ENCODE results near the gene FRMD5.
"Not testable (repeated sequence)": the region's sequence is repeated elsewhere in the genome, so short reads cannot be mapped to it uniquely, and the experiment has no call there.

Gene FRMD5

GRCh38 chr15:44038755-44039191, 156.3 kb downstream of the FRMD5 start:
- 81% methylated on average over 6 of the region's 8 CpGs for WGBS (ENCODE audit: insufficient coverage)
- no peak overlapping the region for H3K27ac ChIP-seq (ENCODE audit: insufficient read depth in 1 of 2, low read depth in 1 of 2, low read length in 2 of 2, poor library complexity in 1 of 2, severe bottlenecking in 2 of 2)
- POLR2A ChIA-PET: interaction anchor here (0.6 kb wide), 1 partner anchor 81 kb away, joined by 3 read pairs; no protein-coding TSS in a partner anchor
- no peaks in the 10 kb centered on the region for H3K4me1 ChIP-seq (ENCODE audit: control extremely low read depth in 1 of 4, control insufficient read depth in 4 of 4, insufficient read depth in 4 of 4, low read length in 3 of 4)
- DNase-seq: no peak
- H3K27me3 ChIP-seq (replicated peaks in 2 of 5; ENCODE audit: control insufficient read depth in 4 of 5, insufficient read depth in 5 of 5, low read length in 4 of 5): peaks cover 0 to 8% (median 0%) of the 10 kb centered on the region in 5 experiments
- H3K9me3 ChIP-seq (ENCODE audit: control extremely low read depth in 1 of 5, control insufficient read depth in 4 of 5, insufficient read depth in 2 of 5, low read depth in 1 of 5, low read length in 4 of 5): no peaks in the 10 kb centered on the region
- CTCF ChIA-PET: interaction anchor here (0.9 kb wide), 1 partner anchor 15 kb away, joined by 3 read pairs; no protein-coding TSS in a partner anchor
- no peak overlapping the region for H3K4me3 ChIP-seq (ENCODE audit: control insufficient read depth in 1 of 7, extremely low read depth in 1 of 7, insufficient read depth in 4 of 7, low read depth in 2 of 7, low read length in 6 of 7)
- H3K36me3 ChIP-seq (ENCODE audit: control insufficient read depth in 4 of 4, insufficient read depth in 4 of 4, low read length in 3 of 4): no peaks in the 10 kb centered on the region

- Histone ChIP-seq H3K27ac (ENCODE audit: insufficient read depth in 1 of 2, low read depth in 1 of 2, low read length in 2 of 2, poor library complexity in 1 of 2, severe bottlenecking in 2 of 2) (no peak overlapping the region), H3K27me3 (replicated peaks in 2 of 5; ENCODE audit: control insufficient read depth in 4 of 5, insufficient read depth in 5 of 5, low read length in 4 of 5) (peaks cover 0 to 8% (median 0%) of the 10 kb centered on the region in 5 experiments), H3K9me3 (ENCODE audit: control extremely low read depth in 1 of 5, control insufficient read depth in 4 of 5, insufficient read depth in 2 of 5, low read depth in 1 of 5, low read length in 4 of 5) (peaks cover 0 to 3% (median 0%) of the 10 kb centered on the region in 5 experiments), H3K4me3 (ENCODE audit: control insufficient read depth in 1 of 7, extremely low read depth in 1 of 7, insufficient read depth in 4 of 7, low read depth in 2 of 7, low read length in 6 of 7) (no peak overlapping the region), H3K36me3 (ENCODE audit: control insufficient read depth in 4 of 4, insufficient read depth in 4 of 4, low read length in 3 of 4) (no peaks in the 10 kb centered on the region), H3K4me1 (ENCODE audit: control extremely low read depth in 1 of 4, control insufficient read depth in 4 of 4, insufficient read depth in 4 of 4, low read length in 3 of 4) (no peaks in the 10 kb centered on the region)
- ChIA-PET POLR2A (no interaction called here), CTCF (interaction anchor here (0.6 kb wide), 1 partner anchor 351 kb away, joined by 3 read pairs; no protein-coding TSS in a partner anchor)
- 94% methylated on average over 2 of the region's 7 CpGs for WGBS (ENCODE audit: insufficient coverage)
- no peak for DNase-seq
These were observed 159.0 kb downstream of the FRMD5 start for GRCh38 chr15:44035781-44036699.

- DNase-seq: no peak
- 72% methylated on average over 2 of the region's 3 CpGs for WGBS (ENCODE audit: insufficient coverage)
- CTCF ChIA-PET: no interaction called here
These were observed 160.0 kb downstream of the FRMD5 start for GRCh38 chr15:44034933-44035624.

GRCh38 chr15:44034334-44034733, 160.7 kb downstream of the FRMD5 start:
- 100% methylated on average over 1 of the region's 2 CpGs for WGBS (ENCODE audit: insufficient coverage)
- peaks cover 0 to 3% (median 0%) of the 10 kb centered on the region in 5 experiments for H3K9me3 ChIP-seq (ENCODE audit: control extremely low read depth in 1 of 5, control insufficient read depth in 4 of 5, insufficient read depth in 2 of 5, low read depth in 1 of 5, low read length in 4 of 5)
- H3K27me3 ChIP-seq (replicated peaks in 2 of 5; ENCODE audit: control insufficient read depth in 4 of 5, insufficient read depth in 5 of 5, low read length in 4 of 5): peaks cover 0 to 8% (median 0%) of the 10 kb centered on the region in 5 experiments
- no peaks in the 10 kb centered on the region for H3K36me3 ChIP-seq (ENCODE audit: control insufficient read depth in 4 of 4, insufficient read depth in 4 of 4, low read length in 3 of 4)
- CTCF ChIA-PET: no interaction called here
- no peak overlapping the region for H3K27ac ChIP-seq (ENCODE audit: insufficient read depth in 1 of 2, low read depth in 1 of 2, low read length in 2 of 2, poor library complexity in 1 of 2, severe bottlenecking in 2 of 2)
- no peak for DNase-seq
- POLR2A ChIA-PET: no interaction called here
- H3K4me1 ChIP-seq (ENCODE audit: control extremely low read depth in 1 of 4, control insufficient read depth in 4 of 4, insufficient read depth in 4 of 4, low read length in 3 of 4): no peaks in the 10 kb centered on the region
- H3K4me3 ChIP-seq (ENCODE audit: control insufficient read depth in 1 of 7, extremely low read depth in 1 of 7, insufficient read depth in 4 of 7, low read depth in 2 of 7, low read length in 6 of 7): no peak overlapping the region

More at GRCh38 chr15:44034933-44035624, 160.0 kb downstream of the FRMD5 start:
- H3K27ac ChIP-seq (ENCODE audit: insufficient read depth in 1 of 2, low read depth in 1 of 2, low read length in 2 of 2, poor library complexity in 1 of 2, severe bottlenecking in 2 of 2): no peak overlapping the region
- peaks cover 0 to 8% (median 0%) of the 10 kb centered on the region in 5 experiments for H3K27me3 ChIP-seq (replicated peaks in 2 of 5; ENCODE audit: control insufficient read depth in 4 of 5, insufficient read depth in 5 of 5, low read length in 4 of 5)
- H3K9me3 ChIP-seq (ENCODE audit: control extremely low read depth in 1 of 5, control insufficient read depth in 4 of 5, insufficient read depth in 2 of 5, low read depth in 1 of 5, low read length in 4 of 5): peaks cover 0 to 3% (median 0%) of the 10 kb centered on the region in 5 experiments
- POLR2A ChIA-PET: no interaction called here
- H3K36me3 ChIP-seq (ENCODE audit: control insufficient read depth in 4 of 4, insufficient read depth in 4 of 4, low read length in 3 of 4): no peaks in the 10 kb centered on the region
- no peaks in the 10 kb centered on the region for H3K4me1 ChIP-seq (ENCODE audit: control extremely low read depth in 1 of 4, control insufficient read depth in 4 of 4, insufficient read depth in 4 of 4, low read length in 3 of 4)
- no peak overlapping the region for H3K4me3 ChIP-seq (ENCODE audit: control insufficient read depth in 1 of 7, extremely low read depth in 1 of 7, insufficient read depth in 4 of 7, low read depth in 2 of 7, low read length in 6 of 7)

GRCh38 chr15:44033894-44034293, 161.2 kb downstream of the FRMD5 start:
- Histone ChIP-seq H3K4me1 (ENCODE audit: control extremely low read depth in 1 of 4, control insufficient read depth in 4 of 4, insufficient read depth in 4 of 4, low read length in 3 of 4) (no peaks in the 10 kb centered on the region), H3K36me3 (ENCODE audit: control insufficient read depth in 4 of 4, insufficient read depth in 4 of 4, low read length in 3 of 4) (no peaks in the 10 kb centered on the region), H3K4me3 (ENCODE audit: control insufficient read depth in 1 of 7, extremely low read depth in 1 of 7, insufficient read depth in 4 of 7, low read depth in 2 of 7, low read length in 6 of 7) (no peak overlapping the region), H3K27ac (ENCODE audit: insufficient read depth in 1 of 2, low read depth in 1 of 2, low read length in 2 of 2, poor library complexity in 1 of 2, severe bottlenecking in 2 of 2) (no peak overlapping the region), H3K27me3 (replicated peaks in 2 of 5; ENCODE audit: control insufficient read depth in 4 of 5, insufficient read depth in 5 of 5, low read length in 4 of 5) (peaks cover 0 to 8% (median 0%) of the 10 kb centered on the region in 5 experiments), H3K9me3 (ENCODE audit: control extremely low read depth in 1 of 5, control insufficient read depth in 4 of 5, insufficient read depth in 2 of 5, low read depth in 1 of 5, low read length in 4 of 5) (peaks cover 0 to 3% (median 0%) of the 10 kb centered on the region in 5 experiments)
- no peak for DNase-seq
- CTCF ChIA-PET: interaction anchor here (1.2 kb wide), 1 partner anchor 12 kb away, joined by 3 read pairs; no protein-coding TSS in a partner anchor
- POLR2A ChIA-PET: no interaction called here
- no CpG with 5 or more reads among the region's 1 CpG for WGBS (ENCODE audit: insufficient coverage)

GRCh38 chr15:44032820-44033219, 162.3 kb downstream of the FRMD5 start:
- H3K27ac ChIP-seq (ENCODE audit: insufficient read depth in 1 of 2, low read depth in 1 of 2, low read length in 2 of 2, poor library complexity in 1 of 2, severe bottlenecking in 2 of 2); H3K27me3 ChIP-seq (replicated peaks in 2 of 5; ENCODE audit: control insufficient read depth in 4 of 5, insufficient read depth in 5 of 5, low read length in 4 of 5); POLR2A ChIA-PET; H3K36me3 ChIP-seq (ENCODE audit: control insufficient read depth in 4 of 4, insufficient read depth in 4 of 4, low read length in 3 of 4); H3K4me1 ChIP-seq (ENCODE audit: control extremely low read depth in 1 of 4, control insufficient read depth in 4 of 4, insufficient read depth in 4 of 4, low read length in 3 of 4); H3K9me3 ChIP-seq (ENCODE audit: control extremely low read depth in 1 of 5, control insufficient read depth in 4 of 5, insufficient read depth in 2 of 5, low read depth in 1 of 5, low read length in 4 of 5); DNase-seq; H3K4me3 ChIP-seq (ENCODE audit: control insufficient read depth in 1 of 7, extremely low read depth in 1 of 7, insufficient read depth in 4 of 7, low read depth in 2 of 7, low read length in 6 of 7): not testable (repeated sequence)
- CTCF ChIA-PET: interaction anchor here (1.2 kb wide), 1 partner anchor 11 kb away, joined by 3 read pairs; no protein-coding TSS in a partner anchor
